ENCODE measurements around the gene TRPM2. TPM values are rescaled to one million over a fixed set of nuclear protein-coding genes. Genes with fewer than 3 reads are reported as not detected.

The TRPM2 gene
- total RNA-seq, 1 donor from 2014 or later, result 3.9 TPM

GRCh38 chr21:44423941-44424607 lies 70.7 kb downstream of the TRPM2 start:
- Mint-ChIP-seq H3K36me3 (ENCODE audit: low read depth) (no peaks in the 10 kb centered on the region), H3K27me3 (no peaks in the 10 kb centered on the region), H3K9me3 (no peaks in the 10 kb centered on the region), H3K4me3 (no peak overlapping the region), H3K4me1 (peaks cover 9% of the 10 kb centered on the region), H3K27ac (no peak overlapping the region)
- ChIA-PET CTCF (no interaction called here), POLR2A (no interaction called here)
- ATAC-seq (ENCODE audit: low read depth) (no peak), DNase-seq (no peak)
- no peak for TF ChIP-seq CTCF (IDR thresholded peaks at IDR 0.05)
- intact Hi-C loops (cut with micrococcal nuclease), result no loop called here

- no peak for TF ChIP-seq CTCF (IDR thresholded peaks at IDR 0.05)
- no peaks in the 10 kb centered on the region for H3K36me3 Mint-ChIP-seq (ENCODE audit: low read depth)
- ChIA-PET CTCF (no interaction called here), POLR2A (no interaction called here)
- peaks cover 9% of the 10 kb centered on the region for H3K4me1 Mint-ChIP-seq
- DNase-seq (no peak), ATAC-seq (ENCODE audit: low read depth) (no peak)
- H3K4me3 Mint-ChIP-seq, result no peak overlapping the region
- peaks cover 2% of the 10 kb centered on the region for H3K9me3 Mint-ChIP-seq
- H3K27me3 Mint-ChIP-seq, result no peaks in the 10 kb centered on the region
- intact Hi-C loops (cut with micrococcal nuclease), result no loop called here
- H3K27ac Mint-ChIP-seq, result no peak overlapping the region
Observed at GRCh38 chr21:44424608-44425306, 71.3 kb downstream of the TRPM2 start.

- ChIA-PET CTCF (no interaction called here), POLR2A (no interaction called here)
- Mint-ChIP-seq H3K36me3 (ENCODE audit: low read depth) (peaks cover 1% of the 10 kb centered on the region), H3K9me3 (peaks cover 5% of the 10 kb centered on the region), H3K4me1 (peaks cover 9% of the 10 kb centered on the region), H3K27me3 (no peaks in the 10 kb centered on the region), H3K4me3 (no peak overlapping the region), H3K27ac (no peak overlapping the region)
- intact Hi-C loops (cut with micrococcal nuclease), result no loop called here
- DNase-seq, result no peak
- no peak for TF ChIP-seq CTCF (IDR thresholded peaks at IDR 0.05)
- no peak for ATAC-seq (ENCODE audit: low read depth)
Observed at GRCh38 chr21:44425307-44425894, 72.0 kb downstream of the TRPM2 start.

- Mint-ChIP-seq H3K9me3 (peaks cover 8% of the 10 kb centered on the region), H3K4me1 (peaks cover 9% of the 10 kb centered on the region), H3K27ac (no peak overlapping the region), H3K36me3 (ENCODE audit: low read depth) (peaks cover 1% of the 10 kb centered on the region), H3K4me3 (no peak overlapping the region), H3K27me3 (no peaks in the 10 kb centered on the region)
- intact Hi-C loops (cut with micrococcal nuclease), result no loop called here
- no peak for TF ChIP-seq CTCF (IDR thresholded peaks at IDR 0.05)
- POLR2A ChIA-PET, result interaction anchor here (0.6 kb wide), 1 partner anchor 26 kb away, joined by 3 read pairs; no protein-coding TSS in a partner anchor
- no peak for DNase-seq
- CTCF ChIA-PET, result no interaction called here
- no peak for ATAC-seq (ENCODE audit: low read depth)
Observed at GRCh38 chr21:44425895-44426662, 72.7 kb downstream of the TRPM2 start.

All from activated B cell treated with CpG ODN at 0.5 μM for 24 hours (primary cell).